ENCODE measurements around the gene PPFIBP2. TPM values are rescaled to one million over a fixed set of nuclear protein-coding genes. Genes with fewer than 3 reads are reported as not detected.

The PPFIBP2 gene
- total and polyA plus RNA-seq, 2 of the 13 experiments (the other 11 are each of a cell fraction or from before 2014, with no cell fraction given): 15.0 to 52.5 TPM

GRCh38 chr11:7525424-7525823 is 11.6 kb downstream of the PPFIBP2 start (continued):
- TF ChIP-seq PAX8 (CRISPR knock-in tag; IDR thresholded peaks at IDR 0.05; ENCODE audit: borderline replicate concordance): no peak
- TF ChIP-seq PHF5A (CRISPR knock-in tag; IDR thresholded peaks at IDR 0.05; ENCODE audit: low read depth, unreplicated experiment): no peak
- TF ChIP-seq KLF11 (CRISPR knock-in tag; IDR thresholded peaks at IDR 0.05): no peak
- no peak for TF ChIP-seq ZNF674 (CRISPR knock-in tag; IDR thresholded peaks at IDR 0.05; ENCODE audit: low read depth)
- TF ChIP-seq SMARCC2 (IDR thresholded peaks at IDR 0.05): no peak
- TF ChIP-seq, protein P1, sequence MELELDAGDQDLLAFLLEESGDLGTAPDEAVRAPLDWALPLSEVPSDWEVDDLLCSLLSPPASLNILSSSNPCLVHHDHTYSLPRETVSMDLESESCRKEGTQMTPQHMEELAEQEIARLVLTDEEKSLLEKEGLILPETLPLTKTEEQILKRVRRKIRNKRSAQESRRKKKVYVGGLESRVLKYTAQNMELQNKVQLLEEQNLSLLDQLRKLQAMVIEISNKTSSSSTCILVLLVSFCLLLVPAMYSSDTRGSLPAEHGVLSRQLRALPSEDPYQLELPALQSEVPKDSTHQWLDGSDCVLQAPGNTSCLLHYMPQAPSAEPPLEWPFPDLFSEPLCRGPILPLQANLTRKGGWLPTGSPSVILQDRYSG (CRISPR knock-in tag; IDR thresholded peaks at IDR 0.05): no peak
- no peak for TF ChIP-seq ZNF335 (CRISPR knock-in tag; IDR thresholded peaks at IDR 0.05)
- TF ChIP-seq, protein P2, sequence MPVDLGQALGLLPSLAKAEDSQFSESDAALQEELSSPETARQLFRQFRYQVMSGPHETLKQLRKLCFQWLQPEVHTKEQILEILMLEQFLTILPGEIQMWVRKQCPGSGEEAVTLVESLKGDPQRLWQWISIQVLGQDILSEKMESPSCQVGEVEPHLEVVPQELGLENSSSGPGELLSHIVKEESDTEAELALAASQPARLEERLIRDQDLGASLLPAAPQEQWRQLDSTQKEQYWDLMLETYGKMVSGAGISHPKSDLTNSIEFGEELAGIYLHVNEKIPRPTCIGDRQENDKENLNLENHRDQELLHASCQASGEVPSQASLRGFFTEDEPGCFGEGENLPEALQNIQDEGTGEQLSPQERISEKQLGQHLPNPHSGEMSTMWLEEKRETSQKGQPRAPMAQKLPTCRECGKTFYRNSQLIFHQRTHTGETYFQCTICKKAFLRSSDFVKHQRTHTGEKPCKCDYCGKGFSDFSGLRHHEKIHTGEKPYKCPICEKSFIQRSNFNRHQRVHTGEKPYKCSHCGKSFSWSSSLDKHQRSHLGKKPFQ (CRISPR knock-in tag; IDR thresholded peaks at IDR 0.05; ENCODE audit: insufficient replicate concordance): no peak
- TF ChIP-seq, protein P3, sequence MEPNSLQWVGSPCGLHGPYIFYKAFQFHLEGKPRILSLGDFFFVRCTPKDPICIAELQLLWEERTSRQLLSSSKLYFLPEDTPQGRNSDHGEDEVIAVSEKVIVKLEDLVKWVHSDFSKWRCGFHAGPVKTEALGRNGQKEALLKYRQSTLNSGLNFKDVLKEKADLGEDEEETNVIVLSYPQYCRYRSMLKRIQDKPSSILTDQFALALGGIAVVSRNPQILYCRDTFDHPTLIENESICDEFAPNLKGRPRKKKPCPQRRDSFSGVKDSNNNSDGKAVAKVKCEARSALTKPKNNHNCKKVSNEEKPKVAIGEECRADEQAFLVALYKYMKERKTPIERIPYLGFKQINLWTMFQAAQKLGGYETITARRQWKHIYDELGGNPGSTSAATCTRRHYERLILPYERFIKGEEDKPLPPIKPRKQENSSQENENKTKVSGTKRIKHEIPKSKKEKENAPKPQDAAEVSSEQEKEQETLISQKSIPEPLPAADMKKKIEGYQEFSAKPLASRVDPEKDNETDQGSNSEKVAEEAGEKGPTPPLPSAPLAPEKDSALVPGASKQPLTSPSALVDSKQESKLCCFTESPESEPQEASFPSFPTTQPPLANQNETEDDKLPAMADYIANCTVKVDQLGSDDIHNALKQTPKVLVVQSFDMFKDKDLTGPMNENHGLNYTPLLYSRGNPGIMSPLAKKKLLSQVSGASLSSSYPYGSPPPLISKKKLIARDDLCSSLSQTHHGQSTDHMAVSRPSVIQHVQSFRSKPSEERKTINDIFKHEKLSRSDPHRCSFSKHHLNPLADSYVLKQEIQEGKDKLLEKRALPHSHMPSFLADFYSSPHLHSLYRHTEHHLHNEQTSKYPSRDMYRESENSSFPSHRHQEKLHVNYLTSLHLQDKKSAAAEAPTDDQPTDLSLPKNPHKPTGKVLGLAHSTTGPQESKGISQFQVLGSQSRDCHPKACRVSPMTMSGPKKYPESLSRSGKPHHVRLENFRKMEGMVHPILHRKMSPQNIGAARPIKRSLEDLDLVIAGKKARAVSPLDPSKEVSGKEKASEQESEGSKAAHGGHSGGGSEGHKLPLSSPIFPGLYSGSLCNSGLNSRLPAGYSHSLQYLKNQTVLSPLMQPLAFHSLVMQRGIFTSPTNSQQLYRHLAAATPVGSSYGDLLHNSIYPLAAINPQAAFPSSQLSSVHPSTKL (CRISPR knock-in tag; IDR thresholded peaks at IDR 0.05): peak; percentile 86
- TF ChIP-seq PAXIP1 (CRISPR knock-in tag; conservative IDR thresholded peaks at IDR 0.05): peak; percentile 95
- TF ChIP-seq, protein P4, sequence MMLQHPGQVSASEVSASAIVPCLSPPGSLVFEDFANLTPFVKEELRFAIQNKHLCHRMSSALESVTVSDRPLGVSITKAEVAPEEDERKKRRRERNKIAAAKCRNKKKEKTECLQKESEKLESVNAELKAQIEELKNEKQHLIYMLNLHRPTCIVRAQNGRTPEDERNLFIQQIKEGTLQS (CRISPR knock-in tag; IDR thresholded peaks at IDR 0.05): no peak
- TF ChIP-seq MED1 (CRISPR knock-in tag; IDR thresholded peaks at IDR 0.05): peak; percentile 80
- TF ChIP-seq SRSF9 (IDR thresholded peaks at IDR 0.05; ENCODE audit: borderline replicate concordance, insufficient read depth, low read depth, low read length, poor library complexity, severe bottlenecking): no peak
- TF ChIP-seq, protein P5, sequence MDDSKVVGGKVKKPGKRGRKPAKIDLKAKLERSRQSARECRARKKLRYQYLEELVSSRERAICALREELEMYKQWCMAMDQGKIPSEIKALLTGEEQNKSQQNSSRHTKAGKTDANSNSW (CRISPR knock-in tag; IDR thresholded peaks at IDR 0.05; ENCODE audit: borderline replicate concordance): no peak
- TF ChIP-seq ZNF430 (CRISPR knock-in tag; IDR thresholded peaks at IDR 0.05): no peak
- peak; percentile 44; the same call in 1 of the 2 replicates for TF ChIP-seq UBTF (CRISPR knock-in tag; IDR thresholded peaks at IDR 0.05)
- TF ChIP-seq ZIK1 (CRISPR knock-in tag; IDR thresholded peaks at IDR 0.05; ENCODE audit: borderline replicate concordance, low read depth): no peak
